SK-N-SH (cell line): Measurements from ENCODE around the gene PHF21A. TPM values are rescaled to one million over a fixed set of nuclear protein-coding genes. Genes with fewer than 3 reads are reported as not detected.
A peak's percentile ranks its signal among the peaks of the same experiment; 100 is the strongest.

ENCODE experiments used
- CTCF ChIA-PET: fragments of 300-600, 350-600 bp; formaldehyde crosslinking; extraction: SDS; loops from one replicate; lab custom pipeline; 2021; lab: Yijun Ruan, JAX
- POLR2A ChIA-PET: fragments of 350-600 bp; sonication (Branson Sonifier 250); formaldehyde crosslinking; extraction: SDS; loops from one replicate; lab custom pipeline; 2020; ENCODE audit warnings: antibody characterized with exemption, inconsistent platforms; lab: Yijun Ruan, JAX
- DNase-seq: peaks from one replicate; pipeline ENCODE4 v3.0.0; 2012
- H2AFZ ChIP-seq: fragments of 200-600 bp; sonication (generic); 2 replicates; pipeline ENCODE4 v1.8.1; 2016; ENCODE audit warnings: antibody characterized with exemption, mild to moderate bottlenecking, low read depth
- H3F3A ChIP-seq: fragments of 200-600 bp; sonication (generic); replicated peaks from 2 replicates; pipeline ENCODE3; 2016; ENCODE audit warnings: antibody characterized with exemption, mild to moderate bottlenecking; ENCODE audit not compliant: insufficient read depth
- H3K27ac ChIP-seq, 2 experiments: fragments of 200-500 bp in 1 of 2; fragments of 200-600 bp in 1 of 2; sonication (Bioruptor generic) in 1 of 2; sonication (generic), shearing (Covaris generic) in 1 of 2; 2 replicates each; pipeline versions ENCODE4 v1.5.1 to v1.6.1; 2014 to 2016; ENCODE audit warnings: low read depth in 2 of 2, inconsistent platforms in 1 of 2, low read length in 1 of 2, mild to moderate bottlenecking in 1 of 2, mixed read lengths in 1 of 2
- H3K27me3 ChIP-seq: fragments of 200-600 bp; sonication (generic), shearing (Covaris generic); 2 replicates; pipeline ENCODE4 v1.6.1; 2016; ENCODE audit warnings: mixed run types; ENCODE audit not compliant: insufficient read depth
- H3K36me3 ChIP-seq, 2 experiments: fragments of 200-500 bp in 1 of 2; fragments of 200-600 bp in 1 of 2; sonication (Bioruptor generic) in 1 of 2; sonication (generic) in 1 of 2; replicated peaks in 1 of 2; 2 replicates each; pipeline versions ENCODE3 to v1.5.1; 2014 to 2016; ENCODE audit warnings: low read length in 1 of 2, mild to moderate bottlenecking in 1 of 2; ENCODE audit not compliant: insufficient read depth in 2 of 2, control insufficient read depth in 1 of 2
- H3K4me1 ChIP-seq, 2 experiments: fragments of 200-500 bp in 1 of 2; fragments of 200-600 bp in 1 of 2; sonication (Bioruptor generic) in 1 of 2; sonication (generic), shearing (Covaris generic) in 1 of 2; 2 replicates each; pipeline versions ENCODE4 v1.5.1 to v1.6.1; 2014 to 2016; ENCODE audit warnings: low read depth in 1 of 2, low read length in 1 of 2, mixed run types in 1 of 2; ENCODE audit not compliant: insufficient read depth in 2 of 2, control insufficient read depth in 1 of 2
- H3K4me2 ChIP-seq: fragments of 200-600 bp; sonication (generic), shearing (Covaris generic); 2 replicates; pipeline ENCODE4 v1.6.1; 2017; ENCODE audit warnings: mixed run types
- H3K4me3 ChIP-seq, 2 experiments: fragments of 200-500 bp in 1 of 2; fragments of 200-600 bp in 1 of 2; sonication (Bioruptor generic) in 1 of 2; sonication (generic), shearing (Covaris generic) in 1 of 2; 2 replicates each; pipeline versions ENCODE4 v1.5.1 to v1.8.1; 2014 to 2016; ENCODE audit warnings: low read depth in 2 of 2, inconsistent platforms in 1 of 2, low read length in 1 of 2, mild to moderate bottlenecking in 1 of 2, mixed read lengths in 1 of 2, moderate library complexity in 1 of 2
- H3K79me2 ChIP-seq: fragments of 200-600 bp; sonication (generic); 2 replicates; pipeline ENCODE4 v1.8.1; 2017; ENCODE audit warnings: mild to moderate bottlenecking; ENCODE audit not compliant: insufficient read depth
- H3K9ac ChIP-seq: fragments of 200-600 bp; sonication (generic); 2 replicates; pipeline ENCODE4 v1.6.1; 2017; ENCODE audit warnings: mixed run types
- H3K9me2 ChIP-seq: fragments of 200-600 bp; sonication (generic); 2 replicates; pipeline ENCODE4 v1.6.1; 2017; ENCODE audit warnings: mixed run types
- H3K9me3 ChIP-seq: fragments of 200-600 bp; sonication (generic); 2 replicates; pipeline ENCODE4 v1.6.1; 2017; ENCODE audit warnings: mixed run types, mild to moderate bottlenecking, moderate library complexity
- H4K20me1 ChIP-seq: fragments of 200-600 bp; sonication (generic); 2 replicates; pipeline ENCODE4 v1.6.1; 2017; ENCODE audit warnings: mild to moderate bottlenecking, mixed run types; ENCODE audit not compliant: insufficient read depth
- ELF1 ChIP-seq: IDR thresholded peaks from 2 replicates; pipeline ENCODE4 v1.4.0; 2012
- FOXM1 ChIP-seq: IDR thresholded peaks from 2 replicates; pipeline ENCODE4 v1.4.0; 2012; ENCODE audit warnings: low read depth, mild to moderate bottlenecking
- MXI1 ChIP-seq: IDR thresholded peaks from 2 replicates; pipeline ENCODE4 v1.6.1; 2012; ENCODE audit warnings: mild to moderate bottlenecking, low read depth, low read length, improper control_type of control experiment
- RAD21 ChIP-seq: IDR thresholded peaks from 2 replicates; pipeline ENCODE4 v1.6.1; 2012; ENCODE audit warnings: mild to moderate bottlenecking, low read length
- SIN3A ChIP-seq: IDR thresholded peaks from 2 replicates; pipeline ENCODE4 v1.6.1; 2012; ENCODE audit warnings: low read depth, mild to moderate bottlenecking, low read length, moderate library complexity, borderline replicate concordance
- SMC3 ChIP-seq: IDR thresholded peaks from 2 replicates; pipeline ENCODE4 v1.6.1; 2012; ENCODE audit warnings: low read depth, low read length, improper control_type of control experiment
- TAF1 ChIP-seq: IDR thresholded peaks from 2 replicates; pipeline ENCODE4 v1.6.1; 2012; ENCODE audit warnings: low read depth, mild to moderate bottlenecking, low read length, moderate library complexity, borderline replicate concordance
- TEAD4 ChIP-seq: IDR thresholded peaks from 2 replicates; pipeline ENCODE4 v1.4.0; 2012; ENCODE audit warnings: mild to moderate bottlenecking, borderline replicate concordance; ENCODE audit not compliant: insufficient read depth
- WGBS: methylation state at CpG from one replicate; pipeline ENCODE4 v1.1.6; 2017; ENCODE audit warnings: low lambda C conversion rate; 5-methylcytosine and 5-hydroxymethylcytosine counted together
- polyA plus RNA-seq, 3 experiments: library from polyadenylated mRNA; depleted of rRNA; stranded (reverse); fragments of >200 nt; gene quantifications; 2 replicates each; pipeline ENCODE4 v1.2.3, GENCODE V29; 2012
- TF ChIP-seq, protein P1 (sequence below): IDR thresholded peaks from 2 replicates; pipeline ENCODE4 v1.4.0; 2012; ENCODE audit warnings: low read depth

PHF21A gene
- polyA plus RNA-seq, 1 of the 3 experiments (the other 2 are of a cell fraction), result 18.8 TPM

GRCh38 chr11:45887587-45887986, 233.7 kb downstream of the PHF21A start:
- no peaks in the 10 kb centered on the region for H3K79me2 ChIP-seq
- POLR2A ChIA-PET, result no interaction called here
- no peaks in the 10 kb centered on the region for H3K36me3 ChIP-seq
- peaks cover 0 to 33% of the 10 kb centered on the region in 2 experiments; a peak in 1 of 4 replicates for H3K4me1 ChIP-seq
- H3K9ac ChIP-seq, result no peak overlapping the region
- WGBS, result 84% methylated on average over 9 of the region's 10 CpGs
- no peaks in the 10 kb centered on the region for H3K9me2 ChIP-seq
- H3K4me3 ChIP-seq, result no peak overlapping the region
- no peaks in the 10 kb centered on the region for H3K9me3 ChIP-seq
- no peak for TF ChIP-seq TEAD4
- no peak for TF ChIP-seq SIN3A
- no peak for TF ChIP-seq ELF1
- TF ChIP-seq FOXM1, result no peak
- no peak for TF ChIP-seq SMC3
- TF ChIP-seq TAF1, result no peak
- no peak for TF ChIP-seq MXI1
- TF ChIP-seq, protein P1, sequence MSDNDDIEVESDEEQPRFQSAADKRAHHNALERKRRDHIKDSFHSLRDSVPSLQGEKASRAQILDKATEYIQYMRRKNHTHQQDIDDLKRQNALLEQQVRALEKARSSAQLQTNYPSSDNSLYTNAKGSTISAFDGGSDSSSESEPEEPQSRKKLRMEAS, result no peak
- peaks cover 8% of the 10 kb centered on the region; the same call in 1 of the 2 replicates for H4K20me1 ChIP-seq
- CTCF ChIA-PET, result interaction anchor here (1.1 to 3.8 kb wide), 2 partner anchors 10 to 15 kb away, joined by 3 to 25 read pairs; no protein-coding TSS in a partner anchor
- no peak for DNase-seq
- H3K4me2 ChIP-seq, result no peak overlapping the region
- H3K27ac ChIP-seq, result no peak overlapping the region
- H3F3A ChIP-seq, result no peaks in the 10 kb centered on the region
- no peaks in the 10 kb centered on the region for H3K27me3 ChIP-seq
- H2AFZ ChIP-seq, result no peak overlapping the region

- Histone ChIP-seq H3K4me2 (no peak overlapping the region), H3K36me3 (no peaks in the 10 kb centered on the region), H3K9ac (no peak overlapping the region), H3K9me3 (no peaks in the 10 kb centered on the region), H3K27ac (no peak overlapping the region), H3K9me2 (no peaks in the 10 kb centered on the region), H2AFZ (no peak overlapping the region), H4K20me1 (peaks cover 13% of the 10 kb centered on the region; the same call in 1 of the 2 replicates)
- CTCF ChIA-PET, result interaction anchor here (1.0 to 3.8 kb wide), 3 partner anchors 11 to 78 kb away, joined by 3 to 25 read pairs (median 3); no protein-coding TSS in a partner anchor
- POLR2A ChIA-PET, result interaction anchor here (0.9 kb wide), 1 partner anchor 31 kb away, joined by 3 read pairs; no protein-coding TSS in a partner anchor
- 86% methylated on average over 4 of the region's 4 CpGs for WGBS
- TF ChIP-seq RAD21, result no peak
- TF ChIP-seq, all 33 proteins: peak for 0
- Histone ChIP-seq H3F3A (no peaks in the 10 kb centered on the region), H3K79me2 (no peaks in the 10 kb centered on the region), H3K4me1 (peaks cover 0 to 39% of the 10 kb centered on the region in 2 experiments; a peak in 1 of 4 replicates), H3K27me3 (no peaks in the 10 kb centered on the region), H3K4me3 (peak overlapping the region in 1 of 2 experiments; percentile 67; a peak in 1 of 4 replicates)
- no peak for DNase-seq
Observed at GRCh38 chr11:45886816-45887520, 234.3 kb downstream of the PHF21A start.
